Muscle of leg (tissue), 11 donors: Measurements from ENCODE around the gene SLX4IP. TPM values are rescaled to one million over a fixed set of nuclear protein-coding genes. Genes with fewer than 3 reads are reported as not detected.

Experiments used
- DNase-seq: peaks from one replicate; pipeline ENCODE4 v3.0.0; 2013
- H3K27ac ChIP-seq: one replicate; pipeline ENCODE4 v1.5.1; 2013; ENCODE audit warnings: mild to moderate bottlenecking, low read length, control low read depth
- H3K27me3 ChIP-seq: one replicate; pipeline ENCODE4 v1.6.1; 2013; ENCODE audit warnings: low read length; ENCODE audit not compliant: control insufficient read depth, insufficient read depth
- H3K36me3 ChIP-seq: one replicate; pipeline ENCODE4 v1.6.1; 2013; ENCODE audit warnings: low read length; ENCODE audit not compliant: control insufficient read depth, insufficient read depth
- H3K4me1 ChIP-seq: one replicate; pipeline ENCODE4 v1.6.1; 2013; ENCODE audit warnings: low read length; ENCODE audit not compliant: control insufficient read depth, insufficient read depth
- H3K4me3 ChIP-seq: one replicate; pipeline ENCODE4 v1.5.1; 2013; ENCODE audit warnings: low read length, control low read depth
- H3K9me3 ChIP-seq: replicated peaks from 2 replicates; pipeline ENCODE4 v1.6.1; 2013; ENCODE audit warnings: low read depth, low read length; ENCODE audit not compliant: control insufficient read depth
- WGBS: methylation state at CpG from one replicate; pipeline ENCODE4 v1.1.5; 2013; ENCODE audit warnings: missing lambda C conversion rate; ENCODE audit not compliant: insufficient coverage; 5-methylcytosine and 5-hydroxymethylcytosine counted together
- polyA plus RNA-seq, 8 donors: library from polyadenylated mRNA; unstranded; fragments of 120-200 nt; gene quantifications; one replicate each; pipeline versions ENCODE4 v1.2.1 to v1.2.3, GENCODE V29; 2013; ENCODE audit warnings: inconsistent platforms in 1 of 8, low replicate concordance in 1 of 8; ENCODE audit not compliant: insufficient read length in 8 of 8, insufficient read depth in 1 of 8
- total RNA-seq: library from RNA; stranded (reverse); fragments of 120-200 nt; gene quantifications from one replicate; pipeline ENCODE4 v1.2.4, GENCODE V29; 2013

SLX4IP gene
- total and polyA plus RNA-seq, 9 donors: 3.3 to 5.0 (median 4.4) TPM

DNA sequence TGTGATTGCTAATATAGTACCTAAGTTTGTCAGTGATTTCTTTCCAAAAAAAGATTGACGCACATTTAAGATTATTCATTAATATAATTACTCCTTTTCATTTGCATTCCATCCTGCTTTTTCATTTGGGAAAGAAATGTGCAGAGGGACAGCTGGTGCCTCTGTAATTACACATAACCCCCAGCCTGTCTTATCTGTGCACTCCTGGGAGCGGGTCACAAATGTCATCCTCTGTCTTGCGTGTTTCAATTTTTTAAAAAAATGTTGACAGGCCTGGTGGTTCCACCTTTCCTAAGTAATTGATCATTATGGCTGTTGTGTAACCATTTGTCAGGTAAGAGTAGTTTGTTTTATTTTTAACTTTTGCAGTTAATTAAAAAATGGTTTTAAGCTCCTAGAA, 92.7 kb downstream of the SLX4IP start:
- WGBS: no CpG with 5 or more reads among the region's 3 CpGs
- Histone ChIP-seq H3K36me3 (no peaks in the 10 kb centered on the region), H3K27ac (no peak overlapping the region), H3K4me1 (peaks cover 17% of the 10 kb centered on the region), H3K4me3 (no peak overlapping the region), H3K9me3 (no peaks in the 10 kb centered on the region), H3K27me3 (no peaks in the 10 kb centered on the region)
- no peak for DNase-seq

DNA sequence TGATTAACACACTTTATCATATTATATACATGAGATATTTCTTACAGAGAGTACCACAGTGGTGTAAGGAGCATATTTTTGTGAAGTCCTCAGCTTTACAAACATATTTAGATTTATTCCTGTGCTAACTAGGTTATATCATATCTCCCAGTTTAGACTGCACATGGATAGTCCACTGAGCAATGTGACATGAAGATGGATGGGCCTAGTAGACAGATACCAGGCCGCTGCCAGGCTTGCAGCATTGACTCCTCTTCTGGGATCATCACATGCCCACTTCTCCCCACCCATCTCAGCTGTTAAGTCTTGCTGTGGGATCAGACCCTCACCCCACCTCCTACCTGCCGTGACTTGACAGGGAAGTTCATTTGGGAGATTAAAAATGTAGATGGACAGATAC, 95.8 kb downstream of the SLX4IP start:
- Histone ChIP-seq H3K27me3 (no peaks in the 10 kb centered on the region), H3K36me3 (no peaks in the 10 kb centered on the region), H3K9me3 (no peaks in the 10 kb centered on the region), H3K27ac (no peak overlapping the region), H3K4me1 (no peaks in the 10 kb centered on the region), H3K4me3 (no peak overlapping the region)
- DNase-seq: no peak
- WGBS: no CpG with 5 or more reads among the region's 2 CpGs

DNA sequence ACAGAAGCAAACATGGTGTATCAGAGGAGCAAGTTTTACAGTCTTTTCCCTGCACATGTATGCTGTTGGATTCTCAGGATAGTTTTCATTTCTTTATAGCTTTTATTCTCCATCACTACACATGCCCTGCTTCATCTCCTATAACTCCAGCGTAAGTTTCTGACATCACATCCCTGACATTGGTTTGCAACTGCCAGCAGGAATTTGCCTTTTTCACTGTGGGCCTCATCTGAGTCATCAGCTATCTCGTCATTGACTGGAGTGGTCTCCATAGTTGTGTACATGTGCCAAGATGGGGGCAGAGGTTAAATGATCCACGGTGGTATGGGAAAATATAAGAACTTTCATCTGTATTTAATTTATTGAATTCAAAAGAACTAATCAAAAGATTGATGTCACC, 96.7 kb downstream of the SLX4IP start:
- no peak for DNase-seq
- Histone ChIP-seq H3K4me3 (no peak overlapping the region), H3K27ac (no peak overlapping the region), H3K9me3 (no peaks in the 10 kb centered on the region), H3K36me3 (no peaks in the 10 kb centered on the region), H3K27me3 (no peaks in the 10 kb centered on the region), H3K4me1 (peaks cover 2% of the 10 kb centered on the region)
- no CpG with 5 or more reads among the region's 3 CpGs for WGBS

DNA sequence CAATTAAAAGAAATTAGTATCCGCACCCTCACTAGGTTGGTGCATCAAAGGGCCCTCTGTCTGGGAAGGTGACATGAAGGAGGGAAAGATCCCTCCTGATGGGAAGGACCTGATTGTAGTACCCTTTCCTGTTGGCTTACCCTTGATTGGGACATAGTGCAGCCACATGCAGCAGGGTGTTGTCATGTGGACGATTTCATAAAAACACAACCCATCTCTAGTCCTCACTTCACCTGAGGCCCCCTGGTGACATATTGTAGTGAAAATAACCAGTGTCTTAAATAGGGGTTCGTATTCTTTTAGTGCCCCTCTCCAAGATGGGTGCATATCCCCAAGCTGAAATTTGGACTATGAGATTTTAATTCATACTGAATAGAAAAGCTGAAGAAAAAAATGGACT, 97.3 kb downstream of the SLX4IP start:
- no peaks in the 10 kb centered on the region for H3K9me3 ChIP-seq
- no CpG with 5 or more reads among the region's 3 CpGs for WGBS
- no peak overlapping the region for H3K4me3 ChIP-seq
- H3K27me3 ChIP-seq: no peaks in the 10 kb centered on the region
- peaks cover 2% of the 10 kb centered on the region for H3K4me1 ChIP-seq
- no peak for DNase-seq
- H3K36me3 ChIP-seq: no peaks in the 10 kb centered on the region
- no peak overlapping the region for H3K27ac ChIP-seq

DNA sequence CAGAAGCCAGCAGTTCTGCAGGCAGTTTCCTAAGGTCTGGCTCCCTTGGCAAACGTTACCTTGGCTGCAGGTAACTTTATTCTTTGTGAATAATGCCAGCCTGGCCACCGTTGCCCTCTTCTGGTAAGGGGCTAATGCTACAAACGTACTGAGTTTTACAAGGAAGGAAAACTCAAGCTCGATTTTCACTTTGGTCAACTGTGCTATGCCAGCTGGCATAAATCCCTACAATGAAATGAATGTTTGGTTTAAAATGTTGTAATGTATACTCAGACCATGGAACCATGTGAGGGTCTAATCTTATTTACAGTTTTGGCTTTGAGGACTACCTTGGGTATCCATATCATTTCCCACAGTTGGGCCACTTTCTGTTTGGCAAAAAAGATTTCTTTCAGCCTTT, 101.4 kb downstream of the SLX4IP start:
- H3K36me3 ChIP-seq: no peaks in the 10 kb centered on the region
- 60% methylated on average over 1 of the region's 4 CpGs for WGBS
- peaks cover 7% of the 10 kb centered on the region for H3K4me1 ChIP-seq
- H3K4me3 ChIP-seq: no peak overlapping the region
- H3K9me3 ChIP-seq: no peaks in the 10 kb centered on the region
- DNase-seq: peak; percentile 75
- no peaks in the 10 kb centered on the region for H3K27me3 ChIP-seq
- no peak overlapping the region for H3K27ac ChIP-seq

DNA sequence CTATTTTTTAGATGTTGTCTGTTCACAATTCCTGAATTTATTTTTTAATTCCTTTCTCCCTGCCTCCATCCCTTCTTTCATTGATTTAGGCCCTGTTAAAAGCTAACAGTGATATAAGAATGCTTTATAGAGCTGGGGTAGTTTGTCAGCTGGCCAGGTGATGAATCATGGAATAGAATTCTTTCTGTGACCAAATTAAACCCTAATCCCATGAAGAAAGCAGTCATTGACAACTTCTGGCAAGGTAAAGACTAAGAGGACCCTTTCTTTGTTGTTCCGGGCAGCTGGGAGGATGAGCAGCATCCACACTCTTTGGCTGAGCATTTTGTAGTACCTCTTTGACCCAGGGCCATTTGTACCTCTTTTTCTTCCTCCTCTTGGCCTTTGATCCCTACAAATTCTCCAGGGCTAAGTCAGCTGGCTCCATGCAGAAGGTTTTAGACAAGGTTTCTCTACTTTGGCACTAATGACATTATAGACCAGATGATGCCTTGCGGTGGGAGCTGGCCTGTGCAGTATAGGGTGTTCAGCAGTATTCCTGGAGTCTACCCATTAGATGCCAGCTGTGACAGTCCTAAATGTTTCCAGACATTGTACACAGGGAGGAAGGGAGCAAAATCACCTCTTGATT, 102.9 kb downstream of the SLX4IP start:
- no peak overlapping the region for H3K4me3 ChIP-seq
- DNase-seq: peak; percentile 33
- no peak overlapping the region for H3K27ac ChIP-seq
- H3K9me3 ChIP-seq: no peaks in the 10 kb centered on the region
- peaks cover 7% of the 10 kb centered on the region for H3K4me1 ChIP-seq
- 88% methylated on average over 1 of the region's 2 CpGs for WGBS
- H3K36me3 ChIP-seq: no peaks in the 10 kb centered on the region
- H3K27me3 ChIP-seq: no peaks in the 10 kb centered on the region

DNA sequence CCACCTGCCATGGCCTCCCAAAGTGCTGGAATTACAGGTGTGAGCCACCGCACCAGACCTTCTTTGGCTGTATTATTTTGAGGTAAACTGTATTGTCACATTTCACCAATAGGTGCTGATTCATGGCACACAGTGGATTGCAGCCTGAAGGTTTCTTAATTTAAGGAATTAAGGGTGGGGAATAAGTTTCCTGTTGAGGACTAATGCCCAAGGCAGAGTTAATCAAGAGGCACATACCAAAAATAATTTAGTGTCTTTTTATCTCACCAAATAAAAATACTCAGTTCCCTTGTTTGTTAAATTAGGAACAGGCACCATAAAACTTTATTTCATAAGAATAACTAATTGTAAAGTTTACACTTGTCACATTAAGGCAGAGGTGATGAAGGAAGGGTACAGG, 103.7 kb downstream of the SLX4IP start:
- no peak for DNase-seq
- Histone ChIP-seq H3K36me3 (no peaks in the 10 kb centered on the region), H3K4me1 (peaks cover 7% of the 10 kb centered on the region), H3K9me3 (no peaks in the 10 kb centered on the region), H3K27me3 (no peaks in the 10 kb centered on the region), H3K4me3 (no peak overlapping the region), H3K27ac (no peak overlapping the region)
- WGBS: no CpG with 5 or more reads among the region's 1 CpG

DNA sequence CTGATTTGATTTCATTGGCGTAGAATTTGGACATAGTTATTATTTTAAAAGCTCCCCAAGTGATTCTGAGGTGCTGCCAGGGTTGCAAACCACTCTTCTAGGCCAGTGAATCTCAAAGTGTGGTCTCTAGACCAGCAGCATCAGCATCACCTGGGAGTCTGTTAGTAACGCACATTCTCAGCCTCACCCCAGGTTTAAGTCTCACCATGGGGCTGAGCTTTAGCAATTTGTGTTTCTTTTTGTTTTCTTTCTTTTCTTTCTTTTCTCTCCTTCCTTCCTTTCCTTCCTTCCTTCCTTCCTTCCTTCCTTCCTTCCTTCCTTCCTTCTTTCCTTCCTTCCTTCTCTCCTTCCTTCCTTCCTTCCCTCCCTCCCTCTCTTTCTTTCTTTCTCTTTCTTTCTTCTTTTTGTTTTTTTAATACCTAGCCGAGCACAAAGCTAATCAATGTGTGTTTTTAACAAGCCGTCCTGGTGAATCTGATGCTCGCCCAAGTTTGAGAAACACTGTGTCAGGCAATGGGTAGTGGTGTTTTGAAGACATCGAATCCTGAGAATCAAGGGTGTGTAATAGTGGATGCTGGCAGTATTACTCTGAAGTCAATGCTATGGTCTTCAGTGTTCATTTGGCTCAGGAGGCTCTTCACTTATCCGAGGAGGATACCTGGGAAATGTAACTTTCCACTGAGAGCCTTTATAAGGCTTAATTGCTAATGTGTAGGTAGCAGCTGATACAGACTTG, 104.9 kb downstream of the SLX4IP start:
- Histone ChIP-seq H3K4me3 (no peak overlapping the region), H3K36me3 (no peaks in the 10 kb centered on the region), H3K27ac (no peak overlapping the region), H3K4me1 (peaks cover 7% of the 10 kb centered on the region), H3K9me3 (no peaks in the 10 kb centered on the region), H3K27me3 (no peaks in the 10 kb centered on the region)
- 97% methylated on average over 3 of the region's 7 CpGs for WGBS
- no peak for DNase-seq

DNA sequence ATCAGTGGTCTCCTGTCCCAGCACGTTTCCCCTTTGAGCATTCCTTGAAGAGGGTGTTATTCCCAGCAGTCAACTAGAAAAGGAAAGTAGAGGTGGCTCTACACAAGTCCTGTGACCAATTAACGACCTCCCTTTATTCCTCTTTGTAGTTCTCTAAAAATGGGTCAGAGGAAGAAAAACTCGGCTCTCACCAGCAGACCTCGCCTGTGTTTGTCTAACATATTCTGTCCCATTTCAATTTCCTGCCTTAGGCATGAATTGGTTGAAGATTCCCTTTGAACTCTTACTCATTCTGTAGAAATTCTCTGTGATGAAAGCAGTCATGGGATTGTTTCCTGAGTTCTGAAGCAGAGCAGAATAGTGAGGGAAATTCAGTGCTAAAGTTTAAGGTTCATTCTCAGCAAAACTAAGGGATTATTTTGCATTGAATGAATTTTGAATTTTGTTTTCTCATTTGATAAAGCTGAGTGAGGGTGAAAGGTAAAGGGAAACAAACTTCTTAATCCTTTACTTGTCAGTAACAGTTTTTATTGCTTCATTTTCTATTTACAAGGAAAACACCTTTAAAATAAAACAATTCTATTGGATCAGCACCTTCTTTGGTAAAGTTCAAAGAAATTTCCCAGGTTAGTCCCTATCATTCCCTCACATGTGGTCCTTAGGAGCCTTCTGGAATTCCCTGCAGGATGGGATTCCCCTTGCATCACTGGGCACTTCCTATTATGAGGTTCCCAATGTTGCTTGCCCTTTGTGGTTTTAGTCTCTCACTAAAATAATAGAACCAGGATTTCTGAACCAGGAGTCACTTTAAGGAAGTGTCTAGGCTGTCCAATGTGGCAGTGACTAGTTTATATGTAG, 105.8 kb downstream of the SLX4IP start:
- H3K9me3 ChIP-seq: no peaks in the 10 kb centered on the region
- peaks cover 7% of the 10 kb centered on the region for H3K4me1 ChIP-seq
- peak; percentile 27 for DNase-seq
- H3K4me3 ChIP-seq: no peak overlapping the region
- no peaks in the 10 kb centered on the region for H3K27me3 ChIP-seq
- WGBS: no CpG with 5 or more reads among the region's 4 CpGs
- no peaks in the 10 kb centered on the region for H3K36me3 ChIP-seq
- H3K27ac ChIP-seq: no peak overlapping the region
